GM23338 (cell line): Measurements from ENCODE around the gene ERC1. TPM values are rescaled to one million over a fixed set of nuclear protein-coding genes. Genes with fewer than 3 reads are reported as not detected.

ENCODE experiments used
- ATAC-seq: fragments of 200-7000 bp; cut with Tn5 transposase; 3 replicates; pipeline ENCODE4 v1.9.1; 2020
- DNase-seq: peaks from one replicate; pipeline ENCODE4 v3.0.0-alpha.2; 2015; ENCODE audit warnings: low spot score
- H2AFZ ChIP-seq: fragments of 200-600 bp; sonication (generic); 2 replicates; pipeline ENCODE4 v1.8.0; 2016; ENCODE audit warnings: antibody characterized with exemption, mild to moderate bottlenecking, moderate library complexity
- H3F3A ChIP-seq: fragments of 200-600 bp; sonication (generic); replicated peaks from 2 replicates; pipeline ENCODE4 v1.8.0; 2017; ENCODE audit warnings: antibody characterized with exemption, mixed run types, low read depth
- H3K27ac ChIP-seq: fragments of 200-600 bp; sonication (generic); 2 replicates; pipeline ENCODE4 v1.6.1; 2016; ENCODE audit warnings: low read depth
- H3K27me3 ChIP-seq: fragments of 200-600 bp; sonication (generic); 2 replicates; pipeline ENCODE4 v1.8.0; 2016; ENCODE audit warnings: mild to moderate bottlenecking, mixed run types, moderate library complexity; ENCODE audit not compliant: insufficient read depth
- H3K36me3 ChIP-seq: fragments of 200-600 bp; sonication (generic); 2 replicates; pipeline ENCODE4 v1.8.0; 2016; ENCODE audit warnings: mild to moderate bottlenecking; ENCODE audit not compliant: insufficient read depth
- H3K4me1 ChIP-seq: fragments of 200-600 bp; sonication (generic); 2 replicates; pipeline ENCODE4 v1.8.0; 2016; ENCODE audit warnings: mild to moderate bottlenecking, moderate library complexity; ENCODE audit not compliant: insufficient read depth
- H3K4me2 ChIP-seq: fragments of 200-600 bp; sonication (generic); 2 replicates; pipeline ENCODE4 v1.7.1; 2017; ENCODE audit warnings: mixed run types
- H3K4me3 ChIP-seq: fragments of 200-600 bp; sonication (generic); 2 replicates; pipeline ENCODE4 v1.6.1; 2016; ENCODE audit warnings: mixed run types
- H3K79me2 ChIP-seq: fragments of 200-600 bp; sonication (generic); replicated peaks from 2 replicates; pipeline ENCODE4 v1.8.0; 2017; ENCODE audit warnings: mild to moderate bottlenecking; ENCODE audit not compliant: insufficient read depth
- H3K9me2 ChIP-seq: fragments of 200-600 bp; sonication (generic); 2 replicates; pipeline ENCODE4 v1.8.0; 2017; ENCODE audit not compliant: insufficient read depth
- H4K20me1 ChIP-seq: fragments of 200-600 bp; sonication (generic); replicated peaks from 2 replicates; pipeline ENCODE4 v1.8.0; 2017; ENCODE audit warnings: mild to moderate bottlenecking; ENCODE audit not compliant: insufficient read depth
- H3K27ac Mint-ChIP-seq: 2 replicates; pipeline ENCODE4 v1.8.0; 2020; ENCODE audit warnings: inconsistent platforms, mild to moderate bottlenecking, moderate library complexity, mixed read lengths
- H3K27me3 Mint-ChIP-seq: 3 replicates; pipeline ENCODE4 v1.8.0; 2022; ENCODE audit warnings: low read depth, mild to moderate bottlenecking, moderate library complexity, mixed read lengths, inconsistent platforms; ENCODE audit not compliant: insufficient read depth, poor library complexity
- H3K36me3 Mint-ChIP-seq: 3 replicates; pipeline ENCODE4 v1.8.0; 2021; ENCODE audit warnings: low read depth, mild to moderate bottlenecking, inconsistent platforms, moderate library complexity, mixed read lengths
- H3K4me1 Mint-ChIP-seq: 3 replicates; pipeline ENCODE4 v1.8.0; 2020; ENCODE audit warnings: mild to moderate bottlenecking, inconsistent platforms, mixed read lengths
- H3K4me3 Mint-ChIP-seq: 3 replicates; pipeline ENCODE4 v1.8.0; 2021; ENCODE audit warnings: moderate library complexity, mild to moderate bottlenecking, inconsistent platforms, mixed read lengths
- H3K9me3 Mint-ChIP-seq: 3 replicates; pipeline ENCODE4 v1.8.0; 2020; ENCODE audit warnings: moderate library complexity, mild to moderate bottlenecking, inconsistent platforms, mixed read lengths
- CREB1 ChIP-seq: fragments of 250-450 bp; sonication (Bioruptor Pico); IDR thresholded peaks from 2 replicates; pipeline ENCODE4 v1.5.0; 2020; ENCODE audit warnings: low read depth, mild to moderate bottlenecking, moderate library complexity
- EZH2 ChIP-seq: fragments of 200-600 bp; sonication (generic); IDR thresholded peaks from one replicate; pipeline ENCODE4 v1.8.0; 2017; ENCODE audit warnings: antibody characterized with exemption, mild to moderate bottlenecking, low read depth; ENCODE audit not compliant: unreplicated experiment
- EZH2phosphoT487 ChIP-seq: fragments of 200-600 bp; sonication (generic); IDR thresholded peaks from one replicate; pipeline ENCODE4 v1.8.1; 2018; ENCODE audit warnings: antibody characterized with exemption; ENCODE audit not compliant: unreplicated experiment
- JUNB ChIP-seq: IDR thresholded peaks from one replicate; pipeline ENCODE4 v1.6.1; 2016; ENCODE audit warnings: antibody characterized with exemption; ENCODE audit not compliant: unreplicated experiment
- NANOG ChIP-seq: IDR thresholded peaks from 2 replicates; pipeline ENCODE4 v1.6.1; 2016; ENCODE audit warnings: antibody characterized with exemption, borderline replicate concordance
- ZNF331 ChIP-seq: fragments of 250-450 bp; sonication (Bioruptor Pico); IDR thresholded peaks from 2 replicates; pipeline ENCODE4 v1.5.0; 2020; ENCODE audit warnings: low read depth, mild to moderate bottlenecking, moderate library complexity
- polyA plus RNA-seq: library from polyadenylated mRNA; unstranded; fragments of >200 nt; fragmentation: Nextera tagmentation; extraction: Ambion mirVana; gene quantifications from 2 replicates; pipeline ENCODE4 v1.2.1, GENCODE V29; 2016
- total RNA-seq: library from RNA; depleted of rRNA; stranded (reverse); fragments of >200 nt; shearing (Covaris generic); gene quantifications from 2 replicates; pipeline ENCODE4 v1.2.3, GENCODE V29; 2014
- TF ChIP-seq, protein P1 (sequence below), 2 experiments: fragments of 200-600 bp in 1 of 2; sonication (generic) in 1 of 2; conservative IDR thresholded peaks; 2 replicates each; pipeline versions ENCODE4 v1.5.1 to v1.6.1; 2016 to 2017; ENCODE audit warnings: antibody characterized with exemption in 2 of 2, low read depth in 2 of 2, mild to moderate bottlenecking in 2 of 2, moderate library complexity in 1 of 2
- TF ChIP-seq, protein P2 (sequence below): IDR thresholded peaks from one replicate; pipeline ENCODE4 v1.6.1; 2018; ENCODE audit warnings: antibody characterized with exemption; ENCODE audit not compliant: unreplicated experiment

ERC1 gene
- total and polyA plus RNA-seq, 2 experiments from 2014 or later, result 28.1 to 35.3 TPM

DNA sequence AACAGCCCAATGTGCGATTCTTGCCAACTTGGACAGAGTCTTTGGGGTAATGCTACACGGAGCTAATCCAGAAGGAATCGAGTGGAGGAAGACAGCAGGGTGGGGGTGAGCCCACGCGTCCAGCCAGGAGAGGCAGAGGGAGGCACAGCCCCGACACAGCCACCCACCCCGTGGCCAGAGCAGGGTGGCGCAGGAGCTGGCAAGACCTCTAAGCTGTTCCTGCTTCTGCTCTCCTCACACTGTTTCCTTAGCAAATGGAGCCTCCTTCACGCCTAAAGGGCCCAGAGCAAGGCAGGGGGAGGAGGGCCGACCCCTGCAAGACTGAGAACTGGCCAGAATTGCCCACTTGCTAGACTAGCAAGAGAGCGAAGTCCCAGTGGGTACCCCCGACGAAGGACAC is 511.8 kb downstream of the ERC1 start:
- peaks cover 5% of the 10 kb centered on the region for H3K27me3 Mint-ChIP-seq
- no peak overlapping the region for H2AFZ ChIP-seq
- H3K27ac Mint-ChIP-seq, result no peak overlapping the region

DNA sequence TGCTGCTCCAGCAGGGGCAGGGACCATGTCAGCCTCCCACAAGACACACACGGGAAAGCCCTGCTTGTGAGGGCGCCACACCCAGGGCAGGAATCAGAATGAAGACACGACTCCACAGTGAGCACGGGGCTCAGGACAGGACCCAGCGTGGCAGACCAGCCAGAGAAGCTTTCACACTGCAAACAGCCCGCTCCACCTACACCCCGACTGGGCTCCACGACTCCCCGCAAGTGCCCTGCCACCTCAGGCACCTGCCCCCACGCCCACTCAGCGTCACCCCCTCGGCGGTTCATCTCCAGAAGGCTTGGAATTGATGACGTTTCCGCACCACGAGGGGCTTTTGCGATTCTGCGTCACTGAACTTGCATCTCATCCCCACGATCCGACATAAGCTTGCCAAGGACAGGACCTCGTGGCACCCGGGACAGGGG is 512.3 kb downstream of the ERC1 start:
- ATAC-seq, result peak; percentile 35
- Histone ChIP-seq H3K79me2 (no peaks in the 10 kb centered on the region), H2AFZ (no peak overlapping the region), H3K27ac (no peak overlapping the region), H3K36me3 (no peaks in the 10 kb centered on the region), H3F3A (no peaks in the 10 kb centered on the region), H3K27me3 (no peaks in the 10 kb centered on the region), H3K4me1 (no peaks in the 10 kb centered on the region), H4K20me1 (no peaks in the 10 kb centered on the region), H3K9me2 (no peaks in the 10 kb centered on the region), H3K4me3 (no peak overlapping the region), H3K4me2 (no peak overlapping the region)
- peaks cover 4% of the 10 kb centered on the region; the same call in 2 of the 3 replicates for H3K36me3 Mint-ChIP-seq
- H3K27ac Mint-ChIP-seq, result no peak overlapping the region
- TF ChIP-seq JUNB, result no peak
- TF ChIP-seq, protein P1, sequence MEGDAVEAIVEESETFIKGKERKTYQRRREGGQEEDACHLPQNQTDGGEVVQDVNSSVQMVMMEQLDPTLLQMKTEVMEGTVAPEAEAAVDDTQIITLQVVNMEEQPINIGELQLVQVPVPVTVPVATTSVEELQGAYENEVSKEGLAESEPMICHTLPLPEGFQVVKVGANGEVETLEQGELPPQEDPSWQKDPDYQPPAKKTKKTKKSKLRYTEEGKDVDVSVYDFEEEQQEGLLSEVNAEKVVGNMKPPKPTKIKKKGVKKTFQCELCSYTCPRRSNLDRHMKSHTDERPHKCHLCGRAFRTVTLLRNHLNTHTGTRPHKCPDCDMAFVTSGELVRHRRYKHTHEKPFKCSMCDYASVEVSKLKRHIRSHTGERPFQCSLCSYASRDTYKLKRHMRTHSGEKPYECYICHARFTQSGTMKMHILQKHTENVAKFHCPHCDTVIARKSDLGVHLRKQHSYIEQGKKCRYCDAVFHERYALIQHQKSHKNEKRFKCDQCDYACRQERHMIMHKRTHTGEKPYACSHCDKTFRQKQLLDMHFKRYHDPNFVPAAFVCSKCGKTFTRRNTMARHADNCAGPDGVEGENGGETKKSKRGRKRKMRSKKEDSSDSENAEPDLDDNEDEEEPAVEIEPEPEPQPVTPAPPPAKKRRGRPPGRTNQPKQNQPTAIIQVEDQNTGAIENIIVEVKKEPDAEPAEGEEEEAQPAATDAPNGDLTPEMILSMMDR (conservative IDR thresholded peaks at IDR 0.05; ENCODE audit: low read depth in 2 of 2), result peak in 1 of 2 experiments; percentile 27; a peak in 1 of 4 replicates
- H3K27me3 Mint-ChIP-seq, result peaks cover 6% of the 10 kb centered on the region
- no peaks in the 10 kb centered on the region; the same call in 2 of the 3 replicates for H3K4me1 Mint-ChIP-seq
- peaks cover 4% of the 10 kb centered on the region; the same call in 2 of the 3 replicates for H3K9me3 Mint-ChIP-seq
- H3K4me3 Mint-ChIP-seq, result no peak overlapping the region
- DNase-seq, result no peak

More for the DNA sequence above, 511.8 kb downstream of the ERC1 start:
- Mint-ChIP-seq H3K9me3 (peaks cover 8% of the 10 kb centered on the region; the same call in 2 of the 3 replicates), H3K36me3 (peaks cover 4% of the 10 kb centered on the region; the same call in 2 of the 3 replicates), H3K4me3 (no peak overlapping the region), H3K4me1 (no peaks in the 10 kb centered on the region; the same call in 2 of the 3 replicates)
- no peaks in the 10 kb centered on the region for H3K36me3 ChIP-seq
- peak; percentile 12; the same call in 2 of the 3 replicates for ATAC-seq
- TF ChIP-seq ZNF331 (CRISPR knock-in tag) (no peak), JUNB (no peak)
- no peaks in the 10 kb centered on the region for H3K4me1 ChIP-seq
- no peaks in the 10 kb centered on the region for H3K79me2 ChIP-seq
- no peak overlapping the region for H3K4me3 ChIP-seq
- no peaks in the 10 kb centered on the region for H3K9me2 ChIP-seq
- H3K4me2 ChIP-seq, result no peak overlapping the region
- no peaks in the 10 kb centered on the region for H3F3A ChIP-seq
- no peaks in the 10 kb centered on the region for H3K27me3 ChIP-seq
- no peak overlapping the region for H3K27ac ChIP-seq
- no peaks in the 10 kb centered on the region for H4K20me1 ChIP-seq
- no peak for DNase-seq

DNA sequence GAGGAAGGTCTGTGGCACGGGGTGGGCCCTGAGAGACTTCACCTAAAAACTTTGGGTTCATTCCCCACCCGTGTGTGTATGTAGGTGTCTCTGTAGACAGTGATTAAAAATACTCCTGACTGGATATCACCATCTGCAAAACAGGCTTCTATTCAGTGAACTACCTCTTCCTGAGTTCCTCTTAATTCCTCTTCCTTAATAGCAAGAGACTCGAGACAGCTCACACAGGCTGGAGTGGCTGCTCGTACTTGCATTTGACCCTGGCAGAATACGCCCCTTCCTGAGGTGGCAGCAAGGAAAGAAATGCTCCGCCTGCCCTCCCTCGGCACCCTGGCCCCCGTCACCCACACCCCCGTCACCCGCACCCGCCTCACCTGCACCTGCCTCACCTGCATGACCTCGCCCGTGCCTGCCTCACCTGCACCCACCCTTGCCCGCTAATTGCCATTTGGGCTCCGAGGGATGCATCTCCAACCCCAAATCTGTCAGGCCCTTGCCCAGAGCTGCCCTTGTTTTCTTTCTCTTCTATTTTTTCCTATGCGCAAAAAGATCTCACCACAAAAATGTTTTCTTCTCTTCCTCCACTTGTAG is 513.4 kb downstream of the ERC1 start:
- Histone ChIP-seq H3F3A (no peaks in the 10 kb centered on the region), H3K9me2 (no peaks in the 10 kb centered on the region), H3K27ac (no peak overlapping the region), H4K20me1 (no peaks in the 10 kb centered on the region), H3K4me3 (no peak overlapping the region), H3K27me3 (no peaks in the 10 kb centered on the region), H3K36me3 (no peaks in the 10 kb centered on the region), H3K4me2 (no peak overlapping the region), H3K79me2 (no peaks in the 10 kb centered on the region), H3K4me1 (no peaks in the 10 kb centered on the region), H2AFZ (no peak overlapping the region)
- H3K36me3 Mint-ChIP-seq, result peaks cover 3% of the 10 kb centered on the region; the same call in 2 of the 3 replicates
- no peak overlapping the region for H3K27ac Mint-ChIP-seq
- no peaks in the 10 kb centered on the region; the same call in 2 of the 3 replicates for H3K4me1 Mint-ChIP-seq
- ATAC-seq (no peak), DNase-seq (no peak)
- no peak overlapping the region for H3K4me3 Mint-ChIP-seq
- no peaks in the 10 kb centered on the region; the same call in 2 of the 3 replicates for H3K9me3 Mint-ChIP-seq
- peaks cover 6% of the 10 kb centered on the region for H3K27me3 Mint-ChIP-seq
- no peak for TF ChIP-seq CREB1
- no peak for TF ChIP-seq NANOG
- no peak for TF ChIP-seq EZH2
- TF ChIP-seq ZNF331 (CRISPR knock-in tag), result no peak
- TF ChIP-seq, protein P1 (conservative IDR thresholded peaks at IDR 0.05; ENCODE audit: low read depth in 2 of 2), result no peak
- TF ChIP-seq JUNB, result no peak
- TF ChIP-seq, protein P2, sequence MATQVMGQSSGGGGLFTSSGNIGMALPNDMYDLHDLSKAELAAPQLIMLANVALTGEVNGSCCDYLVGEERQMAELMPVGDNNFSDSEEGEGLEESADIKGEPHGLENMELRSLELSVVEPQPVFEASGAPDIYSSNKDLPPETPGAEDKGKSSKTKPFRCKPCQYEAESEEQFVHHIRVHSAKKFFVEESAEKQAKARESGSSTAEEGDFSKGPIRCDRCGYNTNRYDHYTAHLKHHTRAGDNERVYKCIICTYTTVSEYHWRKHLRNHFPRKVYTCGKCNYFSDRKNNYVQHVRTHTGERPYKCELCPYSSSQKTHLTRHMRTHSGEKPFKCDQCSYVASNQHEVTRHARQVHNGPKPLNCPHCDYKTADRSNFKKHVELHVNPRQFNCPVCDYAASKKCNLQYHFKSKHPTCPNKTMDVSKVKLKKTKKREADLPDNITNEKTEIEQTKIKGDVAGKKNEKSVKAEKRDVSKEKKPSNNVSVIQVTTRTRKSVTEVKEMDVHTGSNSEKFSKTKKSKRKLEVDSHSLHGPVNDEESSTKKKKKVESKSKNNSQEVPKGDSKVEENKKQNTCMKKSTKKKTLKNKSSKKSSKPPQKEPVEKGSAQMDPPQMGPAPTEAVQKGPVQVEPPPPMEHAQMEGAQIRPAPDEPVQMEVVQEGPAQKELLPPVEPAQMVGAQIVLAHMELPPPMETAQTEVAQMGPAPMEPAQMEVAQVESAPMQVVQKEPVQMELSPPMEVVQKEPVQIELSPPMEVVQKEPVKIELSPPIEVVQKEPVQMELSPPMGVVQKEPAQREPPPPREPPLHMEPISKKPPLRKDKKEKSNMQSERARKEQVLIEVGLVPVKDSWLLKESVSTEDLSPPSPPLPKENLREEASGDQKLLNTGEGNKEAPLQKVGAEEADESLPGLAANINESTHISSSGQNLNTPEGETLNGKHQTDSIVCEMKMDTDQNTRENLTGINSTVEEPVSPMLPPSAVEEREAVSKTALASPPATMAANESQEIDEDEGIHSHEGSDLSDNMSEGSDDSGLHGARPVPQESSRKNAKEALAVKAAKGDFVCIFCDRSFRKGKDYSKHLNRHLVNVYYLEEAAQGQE, result no peak
- TF ChIP-seq EZH2phosphoT487, result no peak
